GM11168 (cell line): ENCODE results near the gene FAM53B.

Experiments used
- in situ Hi-C: fragments of 300-500 bp; cut with MboI; formaldehyde crosslinking; loops from one replicate; pipeline ENCODE4 v1.12.0; 2022; ENCODE audit warnings: low sequenced_read_pairs; ENCODE audit not compliant: unreplicated experiment

FAM53B gene

GRCh38 chr10:124574456-124575070, 169.6 kb downstream of the FAM53B start:
- in situ Hi-C loops, result no loop called here

GRCh38 chr10:124573726-124574455, 170.3 kb downstream of the FAM53B start:
- in situ Hi-C loops, result no loop called here

- in situ Hi-C loops, result no loop called here
Measured at GRCh38 chr10:124572751-124573150, 171.4 kb downstream of the FAM53B start.

GRCh38 chr10:124570646-124571045, 173.5 kb downstream of the FAM53B start:
- in situ Hi-C loops, result no loop called here

- in situ Hi-C loops, result no loop called here
Measured at GRCh38 chr10:124569623-124570470, 174.3 kb downstream of the FAM53B start.
